ENCODE data around the gene ADD1.

Gene ADD1

GRCh38 chr4:2862528-2862927, 18.9 kb downstream of the ADD1 start:
- DNase-seq = peak; percentile 79

- no peak for DNase-seq
Observed at GRCh38 chr4:2863649-2864048, 20.0 kb downstream of the ADD1 start.

GRCh38 chr4:2865196-2865780, 21.6 kb downstream of the ADD1 start:
- no peak for DNase-seq

- no peak for DNase-seq
Observed at GRCh38 chr4:2866160-2866861, 22.7 kb downstream of the ADD1 start.

- no peak for DNase-seq
Observed at GRCh38 chr4:2866891-2867290, 23.2 kb downstream of the ADD1 start.

- peak; percentile 11 for DNase-seq
Observed at GRCh38 chr4:2867758-2868491, 24.3 kb downstream of the ADD1 start.

GRCh38 chr4:2868877-2869487, 25.3 kb downstream of the ADD1 start:
- DNase-seq = no peak

- DNase-seq = no peak
Observed at GRCh38 chr4:2869659-2870058, 26.0 kb downstream of the ADD1 start.

- no peak for DNase-seq
Observed at GRCh38 chr4:2870082-2870481, 26.4 kb downstream of the ADD1 start.

- no peak for DNase-seq
Observed at GRCh38 chr4:2871466-2871865, 27.8 kb downstream of the ADD1 start.

- DNase-seq = no peak
Observed at GRCh38 chr4:2871911-2872310, 28.3 kb downstream of the ADD1 start.

GRCh38 chr4:2873329-2873728, 29.7 kb downstream of the ADD1 start:
- no peak for DNase-seq

- DNase-seq = no peak
Observed at GRCh38 chr4:2874861-2875260, 31.2 kb downstream of the ADD1 start.

GRCh38 chr4:2875556-2875955, 31.9 kb downstream of the ADD1 start:
- no peak for DNase-seq

- DNase-seq = no peak
Observed at GRCh38 chr4:2878346-2878745, 34.7 kb downstream of the ADD1 start.

GRCh38 chr4:2879026-2879425, 35.4 kb downstream of the ADD1 start:
- no peak for DNase-seq

- DNase-seq = no peak
Observed at GRCh38 chr4:2881431-2881830, 37.8 kb downstream of the ADD1 start.

GRCh38 chr4:2882341-2882740, 38.7 kb downstream of the ADD1 start:
- no peak for DNase-seq

GRCh38 chr4:2886161-2886560, 42.5 kb downstream of the ADD1 start:
- DNase-seq = no peak

GRCh38 chr4:2886622-2887021, 43.0 kb downstream of the ADD1 start:
- no peak for DNase-seq

- DNase-seq = no peak
Observed at GRCh38 chr4:2887343-2887742, 43.7 kb downstream of the ADD1 start.

GRCh38 chr4:2888886-2889285, 45.2 kb downstream of the ADD1 start:
- DNase-seq = no peak

GRCh38 chr4:2891294-2891693, 47.6 kb downstream of the ADD1 start:
- DNase-seq = peak; percentile 18

- no peak for DNase-seq
Observed at GRCh38 chr4:2893772-2894171, 50.1 kb downstream of the ADD1 start.

All from kidney glomerular epithelial cell (primary cell).